Endothelial cell of umbilical vein (primary cell): ENCODE results near the gene CFHR3. TPM values are rescaled to one million over a fixed set of nuclear protein-coding genes. Genes with fewer than 3 reads are reported as not detected.

ENCODE experiments used
- BruUV-seq: library from RNA; stranded (reverse); fragments of 400-500 nt; replicated peaks from 2 replicates; lab custom pipeline; 2021; lab: Mats Ljungman, UMichigan
- CTCF ChIA-PET: fragments of 300-600, 350-600 bp; sonication (Branson Sonifier 250); formaldehyde crosslinking; loops from one replicate; lab custom pipeline; 2021; ENCODE audit warnings: antibody characterized with exemption, inconsistent platforms; lab: Charles Lee
- POLR2A ChIA-PET: fragments of 300-600, 350-600 bp; sonication (Branson Sonifier 250); formaldehyde crosslinking; loops from one replicate; lab custom pipeline; 2021; ENCODE audit warnings: antibody characterized with exemption, inconsistent platforms; lab: Charles Lee
- DNase-seq: peaks from one replicate; pipeline ENCODE4 v3.0.0-alpha.2; 2011; ENCODE audit warnings: low read depth, low spot score
- FAIRE-seq: peaks from 2 replicates; lab custom pipeline; 2011; peaks lifted over from hg19 to GRCh38; lab: Jason Lieb, UNC
- H2AFZ ChIP-seq: 2 replicates; pipeline ENCODE4 v1.6.0; 2012; ENCODE audit warnings: low read depth, low read length, control low read depth, inconsistent platforms
- H3K27ac ChIP-seq: 2 replicates; pipeline ENCODE4 v1.5.1; 2011; ENCODE audit warnings: low read depth, mild to moderate bottlenecking, control low read depth, low read length, moderate library complexity; ENCODE audit not compliant: insufficient read depth
- H3K27me3 ChIP-seq, 2 experiments: 2 replicates each; pipeline versions ENCODE4 v1.6.0 to v1.6.1; 2011; ENCODE audit warnings: low read length in 2 of 2, mixed read lengths in 1 of 2; ENCODE audit not compliant: control insufficient read depth in 2 of 2, insufficient read depth in 2 of 2
- H3K36me3 ChIP-seq, 2 experiments: 2 replicates in 1 of 2; 3 replicates in 1 of 2; pipeline ENCODE4 v1.5.1; 2011; ENCODE audit warnings: low read length in 2 of 2, mild to moderate bottlenecking in 1 of 2, moderate library complexity in 1 of 2; ENCODE audit not compliant: control insufficient read depth in 2 of 2, insufficient read depth in 2 of 2; ENCODE audit errors: extremely low read depth in 1 of 2
- H3K4me1 ChIP-seq: 3 replicates; pipeline ENCODE4 v1.5.1; 2011; ENCODE audit warnings: mild to moderate bottlenecking, low read length; ENCODE audit not compliant: control insufficient read depth, insufficient read depth; ENCODE audit errors: extremely low read depth
- H3K4me2 ChIP-seq: 2 replicates; pipeline ENCODE4 v1.6.1; 2011; ENCODE audit warnings: low read length, control low read depth, mixed read lengths; ENCODE audit not compliant: insufficient read depth
- H3K4me3 ChIP-seq, 3 experiments: fragments of 200-600 bp in 1 of 3; sonication (generic), shearing (Covaris generic) in 1 of 3; replicated peaks in 1 of 3; 2 replicates each; pipeline ENCODE4 v1.5.1; 2011 to 2016; ENCODE audit warnings: control low read depth in 3 of 3, low read length in 3 of 3, mild to moderate bottlenecking in 2 of 3, inconsistent platforms in 1 of 3, low read depth in 1 of 3, moderate library complexity in 1 of 3; ENCODE audit not compliant: insufficient read depth in 1 of 3
- H3K79me2 ChIP-seq: 2 replicates; pipeline ENCODE4 v1.6.0; 2012; ENCODE audit warnings: low read length, inconsistent platforms; ENCODE audit not compliant: control insufficient read depth, insufficient read depth
- H3K9ac ChIP-seq: replicated peaks from 2 replicates; pipeline ENCODE3; 2011; ENCODE audit warnings: low read length, control low read depth; ENCODE audit not compliant: insufficient read depth; ENCODE audit errors: extremely low read depth
- H3K9me1 ChIP-seq: replicated peaks from 3 replicates; pipeline ENCODE4 v1.6.0; 2011; ENCODE audit warnings: mild to moderate bottlenecking, low read length; ENCODE audit not compliant: control insufficient read depth, insufficient read depth; ENCODE audit errors: extremely low read depth
- H3K9me3 ChIP-seq: replicated peaks from 2 replicates; pipeline ENCODE4 v1.5.1; 2012; ENCODE audit warnings: low read length, inconsistent platforms; ENCODE audit not compliant: control insufficient read depth, insufficient read depth
- H4K20me1 ChIP-seq: replicated peaks from 2 replicates; pipeline ENCODE3; 2011; ENCODE audit warnings: mild to moderate bottlenecking, low read length; ENCODE audit not compliant: control insufficient read depth, insufficient read depth; ENCODE audit errors: extremely low read depth
- EZH2 ChIP-seq: IDR thresholded peaks from 2 replicates; pipeline ENCODE4 v1.6.1; 2012; ENCODE audit warnings: borderline replicate concordance, low read depth, mild to moderate bottlenecking, moderate library complexity, low read length, inconsistent platforms; ENCODE audit not compliant: severe bottlenecking
- FOS ChIP-seq: IDR thresholded peaks from 2 replicates; pipeline ENCODE4 v1.6.1; 2011; ENCODE audit warnings: mild to moderate bottlenecking, low read length, moderate library complexity, borderline replicate concordance; ENCODE audit not compliant: insufficient read depth
- GATA2 ChIP-seq: IDR thresholded peaks from 2 replicates; pipeline ENCODE4 v1.7.0; 2011; ENCODE audit warnings: low read depth, mild to moderate bottlenecking, moderate library complexity, mixed read lengths, low read length; ENCODE audit not compliant: insufficient read length, insufficient read depth
- JUN ChIP-seq: IDR thresholded peaks from 2 replicates; pipeline ENCODE4 v1.6.1; 2011; ENCODE audit warnings: borderline replicate concordance, low read depth; ENCODE audit not compliant: insufficient read length, insufficient read depth
- MYC ChIP-seq: IDR thresholded peaks from one replicate; pipeline ENCODE4 v1.6.1; 2011; ENCODE audit warnings: mild to moderate bottlenecking, low read depth, low read length
- POLR2A ChIP-seq: IDR thresholded peaks from 2 replicates; pipeline ENCODE4 v1.6.1; 2012; ENCODE audit warnings: low read depth, mild to moderate bottlenecking, control low read depth, low read length
- POLR2AphosphoS5 ChIP-seq: IDR thresholded peaks from 2 replicates; pipeline ENCODE4 v1.6.1; 2012; ENCODE audit warnings: low read depth, mild to moderate bottlenecking, control low read depth, low read length, moderate library complexity; ENCODE audit not compliant: insufficient read depth
- dilution Hi-C: fragments of 300-500 bp; cut with MboI; formaldehyde crosslinking; loops from one replicate; pipeline ENCODE4 v1.15.0; 2019; ENCODE audit warnings: low sequenced_read_pairs; ENCODE audit not compliant: extremely low pct_ligation_motif_present
- intact Hi-C: fragments of 100-400 bp; cut with micrococcal nuclease; formaldehyde crosslinking; loops from one replicate; pipeline ENCODE4 v1.10.0; 2022
- polyA plus RNA-seq, 4 experiments: library from polyadenylated mRNA; depleted of rRNA in 3 of 4; stranded (reverse) in 3 of 4; unstranded in 1 of 4; fragments of >200 nt; gene quantifications; 2 replicates each; pipeline versions ENCODE4 v1.2.1 to v1.2.3, GENCODE V29; 2011 to 2012; ENCODE audit warnings: missing spikeins in 1 of 4
- total RNA-seq: library from RNA; stranded (reverse); gene quantifications from 2 replicates; pipeline ENCODE4 v1.2.3, GENCODE V29; 2021
- TF ChIP-seq, protein P1 (sequence below): IDR thresholded peaks from 2 replicates; pipeline ENCODE4 v1.6.1; 2011; ENCODE audit not compliant: insufficient read depth, insufficient read length
- TF ChIP-seq, protein P2 (sequence below), 2 donors: IDR thresholded peaks; 1 replicate in 1 of 2; 2 replicates in 1 of 2; pipeline ENCODE4 v1.5.1; 2011; ENCODE audit warnings: low read length in 2 of 2, mild to moderate bottlenecking in 2 of 2, moderate library complexity in 2 of 2, control low read depth in 1 of 2, inconsistent platforms in 1 of 2, low read depth in 1 of 2; ENCODE audit not compliant: insufficient read depth in 1 of 2; ENCODE audit errors: extremely low read depth in 1 of 2

The CFHR3 gene
- total and polyA plus RNA-seq, 2 donors (not counting 3 experiments of a cell fraction or from before 2014, with no cell fraction given) = not detected

DNA sequence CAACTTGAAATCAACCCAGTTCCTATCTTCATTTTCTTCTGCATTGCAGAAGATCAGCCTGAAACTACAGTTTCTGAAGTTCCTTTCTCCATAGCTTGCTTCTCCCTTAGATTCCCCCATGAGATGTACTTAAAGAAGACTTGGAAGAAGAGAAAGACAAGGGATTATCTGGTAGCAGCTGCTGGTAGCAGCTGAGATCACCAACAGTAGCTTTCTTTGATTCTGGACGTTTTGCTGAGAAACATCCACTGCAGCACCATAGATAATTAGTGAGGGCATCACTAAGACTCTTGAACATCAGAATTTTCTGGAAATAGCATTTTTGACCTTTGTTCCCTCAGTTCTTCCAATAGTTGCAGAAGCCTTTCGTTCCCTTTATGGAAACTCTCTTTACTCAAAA, 465 bp upstream of the CFHR3 start:
- no peak for FAIRE-seq
- POLR2A ChIA-PET = no interaction called here
- dilution Hi-C loops = no loop called here

More for the DNA sequence above, 465 bp upstream of the CFHR3 start:
- CTCF ChIA-PET = no interaction called here
- no peak for TF ChIP-seq MYC
- no peak for TF ChIP-seq EZH2
- no peak for TF ChIP-seq POLR2AphosphoS5
- TF ChIP-seq FOS = no peak
- TF ChIP-seq, protein P1, sequence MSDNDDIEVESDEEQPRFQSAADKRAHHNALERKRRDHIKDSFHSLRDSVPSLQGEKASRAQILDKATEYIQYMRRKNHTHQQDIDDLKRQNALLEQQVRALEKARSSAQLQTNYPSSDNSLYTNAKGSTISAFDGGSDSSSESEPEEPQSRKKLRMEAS = no peak
- no peak for TF ChIP-seq GATA2
- no peak for TF ChIP-seq JUN
- TF ChIP-seq, protein P2, sequence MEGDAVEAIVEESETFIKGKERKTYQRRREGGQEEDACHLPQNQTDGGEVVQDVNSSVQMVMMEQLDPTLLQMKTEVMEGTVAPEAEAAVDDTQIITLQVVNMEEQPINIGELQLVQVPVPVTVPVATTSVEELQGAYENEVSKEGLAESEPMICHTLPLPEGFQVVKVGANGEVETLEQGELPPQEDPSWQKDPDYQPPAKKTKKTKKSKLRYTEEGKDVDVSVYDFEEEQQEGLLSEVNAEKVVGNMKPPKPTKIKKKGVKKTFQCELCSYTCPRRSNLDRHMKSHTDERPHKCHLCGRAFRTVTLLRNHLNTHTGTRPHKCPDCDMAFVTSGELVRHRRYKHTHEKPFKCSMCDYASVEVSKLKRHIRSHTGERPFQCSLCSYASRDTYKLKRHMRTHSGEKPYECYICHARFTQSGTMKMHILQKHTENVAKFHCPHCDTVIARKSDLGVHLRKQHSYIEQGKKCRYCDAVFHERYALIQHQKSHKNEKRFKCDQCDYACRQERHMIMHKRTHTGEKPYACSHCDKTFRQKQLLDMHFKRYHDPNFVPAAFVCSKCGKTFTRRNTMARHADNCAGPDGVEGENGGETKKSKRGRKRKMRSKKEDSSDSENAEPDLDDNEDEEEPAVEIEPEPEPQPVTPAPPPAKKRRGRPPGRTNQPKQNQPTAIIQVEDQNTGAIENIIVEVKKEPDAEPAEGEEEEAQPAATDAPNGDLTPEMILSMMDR (IDR thresholded peaks at IDR 0.05; ENCODE audit: extremely low read depth in 1 of 2, insufficient read depth in 1 of 2, low read depth in 1 of 2, low read length in 2 of 2) = no peak
- TF ChIP-seq POLR2A = no peak
- H3K4me3 ChIP-seq = no peak overlapping the region
- no peaks in the 10 kb centered on the region for H3K4me1 ChIP-seq
- no peak overlapping the region for H3K27ac ChIP-seq
- no peaks in the 10 kb centered on the region for H4K20me1 ChIP-seq
- no peaks in the 10 kb centered on the region for H3K9me1 ChIP-seq
- H3K9me3 ChIP-seq = no peaks in the 10 kb centered on the region
- no peak overlapping the region for H3K9ac ChIP-seq
- intact Hi-C loops = no loop called here
- no peak for DNase-seq
- no TSS peak for BruUV-seq
- no peaks in the 10 kb centered on the region for H3K36me3 ChIP-seq
- no peaks in the 10 kb centered on the region for H3K79me2 ChIP-seq
- no peak overlapping the region for H3K4me2 ChIP-seq
- no peaks in the 10 kb centered on the region for H3K27me3 ChIP-seq
- H2AFZ ChIP-seq = no peak overlapping the region
